HG03565 (cell line): ENCODE measurements around the gene C2CD5.
A peak's percentile ranks its signal among the peaks of the same experiment; 100 is the strongest.

Experiments
- ATAC-seq: cut with Tn5 transposase; IDR thresholded peaks from one replicate; pipeline ENCODE4 v1.9.1; 2021; ENCODE audit warnings: mild to moderate bottlenecking, moderate library complexity; ENCODE audit not compliant: unreplicated experiment

C2CD5 gene

DNA sequence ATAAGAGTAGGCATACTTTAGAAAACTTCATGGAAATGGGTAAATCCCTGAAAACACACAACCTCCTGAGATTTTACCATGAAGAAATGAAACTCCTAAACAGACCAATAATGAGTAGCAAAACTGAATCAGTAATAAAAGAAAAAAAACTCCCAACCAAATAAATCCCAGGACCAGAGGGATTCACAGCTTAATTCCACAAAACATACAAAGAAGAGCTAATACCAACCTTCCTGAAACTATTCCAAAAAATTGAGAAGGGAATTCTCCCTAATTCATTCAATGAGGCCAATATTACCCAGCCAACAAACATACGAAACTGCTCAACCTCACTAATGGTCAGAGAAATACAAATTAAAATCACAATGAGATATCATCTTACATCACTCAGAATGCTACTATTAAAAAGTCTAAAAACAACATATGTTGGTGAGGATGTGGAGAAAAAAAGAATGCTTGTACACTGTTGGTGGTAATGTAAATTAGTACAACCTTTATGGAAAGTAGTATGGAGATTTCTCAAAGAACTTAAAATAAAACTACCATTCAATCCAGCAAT is 112.6 kb downstream of the C2CD5 start:
- ATAC-seq, result no peak

DNA sequence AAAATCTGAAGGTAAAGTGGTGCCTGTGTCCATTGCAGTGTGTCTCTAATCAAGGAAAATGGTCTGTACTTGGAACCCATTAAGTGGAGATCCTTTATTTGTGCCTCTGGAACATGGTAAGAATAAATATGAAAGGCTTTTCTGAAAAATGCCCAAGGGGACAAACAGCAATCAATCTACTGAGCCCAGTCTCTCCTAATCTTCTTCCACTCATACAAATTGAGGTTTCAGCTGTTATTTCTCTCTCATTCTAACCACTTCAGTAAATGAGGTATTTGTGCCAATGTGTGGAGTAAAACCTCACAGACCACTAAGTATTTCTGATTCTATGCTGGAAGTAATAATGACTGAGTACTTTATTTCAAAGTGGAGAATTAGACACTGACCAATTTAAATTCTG is 127.5 kb downstream of the C2CD5 start:
- ATAC-seq, result no peak

DNA sequence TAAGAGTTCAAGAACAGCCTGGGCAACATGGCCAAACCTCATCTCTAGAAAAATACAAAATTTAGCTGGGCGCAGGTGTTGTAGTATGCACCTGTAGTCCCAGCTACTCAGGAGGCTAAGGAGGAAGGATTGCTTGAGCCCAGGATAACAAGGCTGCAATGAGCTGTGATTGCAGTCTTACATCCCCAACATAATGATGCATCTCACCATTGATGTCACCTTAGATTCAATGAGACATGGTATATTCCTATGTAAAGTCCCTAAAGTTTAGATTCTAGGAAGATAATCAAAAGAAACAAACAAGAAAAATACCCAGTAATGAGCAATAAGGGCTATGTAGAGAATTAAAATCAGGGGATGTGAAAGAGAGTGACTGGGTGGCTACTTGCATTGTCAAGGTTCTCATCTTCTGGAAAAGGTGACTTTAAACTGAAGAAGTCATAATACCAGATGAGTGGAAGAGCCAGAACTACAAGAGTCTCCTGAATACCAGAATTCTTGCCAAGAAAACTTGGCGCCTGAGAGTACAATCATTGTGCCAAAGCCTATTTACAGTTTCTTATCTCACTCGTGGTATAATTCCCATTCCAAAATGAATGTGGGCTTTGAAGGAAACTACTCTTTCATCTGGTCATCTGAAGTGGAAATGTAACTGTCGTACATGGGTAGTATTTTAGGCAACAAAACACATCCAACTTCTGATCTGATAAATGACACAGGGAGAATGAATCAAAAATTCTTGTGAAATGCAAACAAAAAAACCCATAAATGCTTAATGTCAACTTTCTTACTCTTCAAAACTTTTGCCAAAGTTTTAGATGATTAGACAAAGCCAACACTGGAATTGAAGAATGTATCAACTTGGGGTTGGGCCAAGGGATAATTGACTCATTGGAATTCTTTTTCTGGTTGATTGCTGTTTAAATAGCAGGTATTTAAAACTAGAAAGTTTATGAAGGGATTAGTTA is 128.7 kb downstream of the C2CD5 start:
- no peak for ATAC-seq

DNA sequence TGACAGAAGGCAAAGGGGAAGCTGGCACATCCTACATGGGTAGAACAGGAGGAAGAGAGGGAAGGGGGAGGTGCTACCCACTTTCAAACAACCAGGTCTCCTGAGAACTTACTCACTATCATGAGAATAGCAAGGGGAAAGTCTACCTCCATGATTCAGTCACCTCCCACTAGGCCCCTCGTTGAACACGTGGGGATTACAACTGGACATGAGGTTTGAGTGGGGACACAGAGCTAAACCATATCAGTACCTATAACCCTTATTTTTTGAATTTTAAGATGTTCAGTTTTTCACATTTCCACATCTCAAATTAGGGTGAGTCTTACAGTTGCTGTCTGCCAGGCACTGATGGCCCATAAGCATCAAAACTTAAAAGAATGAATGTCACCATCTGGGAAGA is 129.6 kb downstream of the C2CD5 start:
- no peak for ATAC-seq

DNA sequence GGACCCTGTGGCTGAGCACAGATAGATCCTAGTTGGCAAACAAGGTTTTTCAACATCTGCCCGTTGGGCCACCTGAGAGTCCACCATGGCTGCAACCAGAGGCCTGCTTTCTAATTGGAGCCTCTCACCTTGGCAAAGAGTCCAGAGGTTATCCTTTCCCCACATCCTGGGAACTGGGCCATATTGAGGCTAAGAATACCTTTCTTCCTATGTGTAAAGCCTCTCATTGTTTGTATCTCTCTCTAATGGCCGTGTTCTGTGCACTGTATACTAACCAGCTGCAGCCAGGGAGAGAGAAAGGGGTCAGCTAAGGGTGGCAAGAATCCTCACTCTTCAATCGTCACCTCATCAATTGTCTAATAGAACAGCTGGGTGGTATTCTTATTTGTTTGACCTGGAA is 130.8 kb downstream of the C2CD5 start:
- no peak for ATAC-seq

DNA sequence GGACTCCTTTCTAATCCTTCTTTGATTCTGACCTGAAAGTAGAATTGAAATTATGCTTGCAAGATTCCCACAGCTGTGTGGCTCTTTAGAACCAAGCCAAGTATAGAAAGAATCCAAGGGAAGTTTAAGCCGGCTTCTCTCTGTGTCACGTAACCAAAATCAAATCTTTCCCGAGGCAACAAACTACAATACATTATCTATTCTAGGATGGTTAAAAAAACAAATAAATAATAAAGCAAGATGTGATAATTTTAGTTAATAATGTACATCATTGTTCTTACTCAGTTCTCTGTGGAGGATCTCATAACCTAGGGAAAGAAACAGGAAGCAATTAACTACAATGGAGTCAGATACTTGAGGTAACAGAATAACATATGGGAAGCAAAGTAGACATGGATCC is 131.8 kb downstream of the C2CD5 start:
- ATAC-seq, result no peak

DNA sequence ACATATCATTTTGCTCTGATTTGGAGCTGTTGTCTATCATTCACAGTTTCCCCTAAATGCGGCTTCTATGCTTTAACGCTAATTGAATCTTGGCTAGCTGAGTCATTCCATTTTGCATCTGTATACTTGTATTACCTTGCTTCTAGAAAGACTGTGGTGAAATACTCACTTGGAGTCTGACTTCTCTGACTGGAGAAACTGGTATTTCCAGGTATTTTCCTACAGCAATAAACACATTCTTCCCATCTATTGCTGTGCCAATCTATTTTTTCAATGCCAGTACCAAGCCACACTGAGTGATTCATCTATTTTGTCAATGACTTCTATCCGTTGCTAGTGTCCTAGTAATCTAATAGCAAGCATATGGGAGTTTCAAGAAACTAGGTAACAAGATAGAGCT is 133.9 kb downstream of the C2CD5 start:
- no peak for ATAC-seq

DNA sequence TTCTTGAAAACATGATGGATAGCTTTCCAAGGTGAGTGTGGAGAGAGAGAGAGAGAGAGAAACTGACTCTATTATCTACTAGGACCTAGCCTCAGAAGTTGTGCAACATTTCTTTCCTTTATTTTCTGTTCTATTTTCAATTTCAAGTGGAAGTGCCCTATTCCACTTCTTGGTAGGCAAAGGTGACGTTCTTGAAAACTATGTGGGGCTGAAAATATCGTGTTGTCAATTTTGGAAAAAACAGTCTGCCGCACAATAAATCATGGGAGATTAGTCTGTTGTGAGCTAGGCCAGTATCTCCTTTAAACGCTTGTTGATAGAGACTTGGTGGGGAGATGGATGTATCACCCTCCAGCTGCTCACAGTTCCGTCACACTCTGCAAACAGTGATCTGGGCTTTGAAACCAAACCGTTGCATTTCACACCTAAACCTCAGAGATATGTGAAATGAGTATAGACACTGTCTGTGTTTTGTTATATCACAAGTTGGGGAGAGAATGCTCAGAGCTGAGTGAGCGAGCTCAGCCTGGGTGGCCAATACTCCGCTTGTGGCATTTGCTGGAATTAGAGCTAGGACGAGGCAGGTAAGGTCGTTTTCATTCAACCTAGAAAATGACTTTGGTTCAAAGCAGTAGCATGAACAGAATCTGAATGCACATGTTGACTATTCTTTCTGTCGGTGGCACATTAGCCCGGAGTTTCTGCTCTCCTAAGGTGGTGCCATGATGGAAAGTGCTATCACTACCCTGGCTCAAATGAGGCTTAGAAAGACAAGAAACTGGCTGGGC is 134.8 kb downstream of the C2CD5 start:
- ATAC-seq, result peak; percentile 97

DNA sequence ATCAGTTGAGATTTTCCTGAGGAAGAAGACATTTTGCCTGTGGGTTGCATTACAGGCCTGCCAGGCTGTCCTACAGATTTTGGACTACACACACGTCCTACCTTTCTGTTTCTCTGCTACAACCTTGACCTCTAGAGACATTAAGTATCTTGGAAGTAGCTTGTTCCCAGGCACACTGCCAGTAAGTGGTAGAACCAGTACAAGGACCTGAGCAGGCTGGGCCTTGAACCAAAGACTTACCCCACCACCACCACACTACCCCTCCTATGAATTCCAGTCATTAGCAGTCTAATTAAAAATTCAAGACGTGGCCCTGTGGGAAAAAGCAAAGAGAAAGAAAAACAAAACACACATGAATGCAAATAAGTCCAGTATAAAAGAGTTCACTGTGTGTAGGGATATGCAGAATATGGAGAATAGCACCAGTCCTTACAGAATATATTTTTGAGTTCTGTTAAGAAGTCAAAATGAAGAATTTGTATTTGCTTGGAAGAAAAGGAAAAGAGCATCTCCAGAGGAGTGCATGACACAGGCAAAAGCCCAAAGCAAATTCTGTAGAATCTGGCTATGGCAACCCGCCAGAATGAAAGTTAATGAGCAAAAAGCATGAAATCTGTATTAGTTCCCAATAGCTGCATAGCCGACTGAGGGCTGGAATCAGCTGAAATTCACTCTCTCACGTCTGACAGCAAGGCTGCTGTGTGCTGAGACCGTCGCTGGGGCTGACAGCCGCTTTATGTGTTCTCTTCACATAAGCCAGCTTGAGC is 135.5 kb downstream of the C2CD5 start:
- ATAC-seq, result no peak

DNA sequence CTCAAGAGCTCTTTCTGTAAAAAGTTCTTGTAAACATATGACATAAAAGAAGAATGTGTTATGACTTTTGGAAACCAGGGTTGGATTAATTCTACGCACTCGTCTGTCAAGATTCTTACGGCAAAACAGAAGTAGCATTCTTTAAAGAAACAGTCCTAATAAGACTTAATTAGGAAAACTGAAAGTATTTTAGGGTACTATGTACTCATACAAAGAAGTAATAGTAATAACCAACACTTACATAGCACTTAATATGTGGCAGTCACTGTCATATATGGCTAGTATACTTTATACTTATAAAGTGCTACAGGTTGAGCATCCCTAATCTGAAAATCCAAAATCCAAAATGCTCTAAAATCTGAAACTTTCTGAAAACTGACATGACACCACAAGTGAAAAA is 136.9 kb downstream of the C2CD5 start:
- ATAC-seq, result no peak

DNA sequence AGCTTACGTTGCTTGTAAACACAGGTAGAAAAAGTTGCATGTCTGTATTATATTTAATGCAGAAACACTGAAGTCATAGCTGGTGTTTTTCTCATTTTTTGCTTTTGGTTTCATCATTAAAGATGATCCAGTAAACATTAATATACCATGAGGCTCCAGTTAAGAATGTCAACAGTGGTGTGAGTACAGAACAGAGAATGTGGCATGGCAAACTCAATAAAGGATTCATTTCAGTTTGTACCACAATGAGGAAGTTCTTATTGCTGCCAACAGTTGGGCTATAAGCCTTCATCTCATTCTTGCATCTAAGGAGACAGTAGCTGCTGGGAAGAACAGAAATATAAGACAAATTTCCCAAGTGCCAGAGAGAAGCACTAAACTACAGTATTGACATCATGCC is 137.7 kb downstream of the C2CD5 start:
- ATAC-seq, result no peak

DNA sequence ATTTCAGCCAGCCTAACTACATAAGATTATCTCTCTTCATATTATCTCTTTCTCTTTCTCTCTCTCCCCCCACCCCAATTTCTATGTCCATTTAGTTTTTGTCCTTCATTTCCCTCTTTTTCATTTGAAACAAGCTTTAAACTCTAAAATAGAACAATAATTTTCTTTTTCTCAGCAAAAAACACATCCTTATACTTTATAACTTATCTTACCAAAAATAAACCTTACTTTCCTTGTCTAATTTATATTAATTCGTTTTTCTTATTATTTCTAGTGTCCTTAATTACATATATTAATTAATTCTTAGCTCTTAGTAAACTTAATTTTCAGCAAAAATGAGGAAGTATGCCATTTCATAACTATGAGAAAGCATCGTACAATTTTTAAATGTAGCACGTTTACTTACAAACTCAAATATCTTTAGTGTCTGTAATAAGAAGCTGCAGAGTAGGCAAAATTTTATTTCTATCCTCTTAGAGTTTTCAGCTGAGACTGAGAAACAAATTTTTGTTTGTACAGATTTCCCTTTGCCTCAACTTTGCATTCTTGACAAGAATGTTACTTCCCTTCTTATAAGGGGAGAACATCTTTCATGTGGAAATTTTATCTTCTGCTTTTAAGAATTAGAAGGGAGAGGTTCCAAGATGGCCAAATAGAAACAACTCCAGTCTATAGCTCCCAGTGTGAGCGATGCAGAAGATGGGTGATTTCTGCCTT is 144.7 kb downstream of the C2CD5 start:
- no peak for ATAC-seq
